ENCODE measurements around the gene GLE1.
A peak's percentile ranks its signal among the peaks of the same experiment; 100 is the strongest.
"Not testable (repeated sequence)": the region's sequence is repeated elsewhere in the genome, so short reads cannot be mapped to it uniquely, and the experiment has no call there.

Gene GLE1

GRCh38 chr9:128565578-128565977 lies 61.1 kb downstream of the GLE1 start:
- Histone ChIP-seq H3K4me3 (ENCODE audit: low read depth, low read length) (no peak overlapping the region), H2AFZ (ENCODE audit: low read length, unreplicated experiment) (no peak overlapping the region), H3K27me3 (ENCODE audit: insufficient read depth, low read length) (no peaks in the 10 kb centered on the region), H3K79me2 (ENCODE audit: control insufficient read depth, insufficient read depth, low read length, unreplicated experiment) (peaks cover 59% of the 10 kb centered on the region), H3K27ac (ENCODE audit: low read depth, low read length) (no peak overlapping the region), H3K36me3 (ENCODE audit: insufficient read depth, low read length) (peaks cover 29% of the 10 kb centered on the region), H3K4me1 (ENCODE audit: control insufficient read depth, insufficient read depth, low read length, unreplicated experiment) (no peaks in the 10 kb centered on the region)

DNA sequence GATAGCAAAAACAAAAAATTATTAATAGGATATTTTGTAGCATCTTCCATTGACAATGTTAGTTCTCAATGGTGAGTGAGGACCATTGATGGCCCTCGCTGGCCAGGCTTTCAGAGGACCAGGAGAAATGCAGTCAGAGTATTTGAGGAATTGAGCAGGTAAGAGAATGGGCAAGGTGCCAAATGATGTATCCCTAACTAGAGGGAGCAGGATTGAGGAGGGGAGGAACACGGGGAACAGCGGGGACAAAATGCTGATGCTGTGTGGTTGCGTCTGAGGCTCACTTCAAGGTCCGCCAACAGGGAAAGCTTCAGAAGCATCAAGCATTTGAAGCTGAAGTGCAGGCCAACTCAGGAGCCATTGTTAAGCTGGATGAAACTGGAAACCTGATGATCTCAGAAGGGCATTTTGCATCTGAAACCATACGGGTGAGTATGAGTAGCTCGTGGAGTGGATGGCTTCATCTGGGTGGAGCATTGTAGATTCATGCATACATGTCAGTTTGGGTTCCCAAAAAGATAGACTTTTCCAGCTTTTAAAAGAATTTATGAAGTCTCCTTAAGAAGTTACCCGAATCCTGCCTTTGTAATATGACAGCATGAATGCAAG lies 64.1 kb downstream of the GLE1 start:
- H3K79me2 ChIP-seq (ENCODE audit: control insufficient read depth, insufficient read depth, low read length, unreplicated experiment): peaks cover 48% of the 10 kb centered on the region
- no peak overlapping the region for H3K4me3 ChIP-seq (ENCODE audit: low read depth, low read length)
- H3K27me3 ChIP-seq (ENCODE audit: insufficient read depth, low read length): no peaks in the 10 kb centered on the region
- no peak overlapping the region for H2AFZ ChIP-seq (ENCODE audit: low read length, unreplicated experiment)
- no peaks in the 10 kb centered on the region for H3K4me1 ChIP-seq (ENCODE audit: control insufficient read depth, insufficient read depth, low read length, unreplicated experiment)
- H3K27ac ChIP-seq (ENCODE audit: low read depth, low read length): no peak overlapping the region
- H3K36me3 ChIP-seq (ENCODE audit: insufficient read depth, low read length): peaks cover 29% of the 10 kb centered on the region

DNA sequence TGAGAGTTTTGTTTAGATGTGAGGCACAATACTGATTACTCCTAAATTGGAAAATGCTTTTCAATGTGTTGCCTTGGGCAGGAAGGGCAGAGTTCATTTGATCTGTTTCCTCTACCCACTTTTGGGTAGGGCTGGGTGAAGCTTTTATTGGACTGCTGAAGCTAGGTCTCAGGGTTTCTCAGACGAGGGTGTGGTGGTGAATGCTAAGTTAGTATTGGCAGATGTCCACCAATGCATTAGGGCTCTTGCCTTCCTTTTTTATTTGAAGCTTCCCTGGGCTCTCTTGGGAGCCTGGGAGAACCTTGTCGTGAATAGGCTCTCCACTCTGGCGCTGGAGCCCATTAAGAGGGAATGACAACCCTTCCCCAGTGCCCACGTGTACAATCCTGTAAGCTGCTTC lies 71.0 kb downstream of the GLE1 start:
- H2AFZ ChIP-seq (ENCODE audit: low read length, unreplicated experiment): no peak overlapping the region
- peaks cover 14% of the 10 kb centered on the region for H3K4me1 ChIP-seq (ENCODE audit: control insufficient read depth, insufficient read depth, low read length, unreplicated experiment)
- peaks cover 22% of the 10 kb centered on the region for H3K79me2 ChIP-seq (ENCODE audit: control insufficient read depth, insufficient read depth, low read length, unreplicated experiment)
- no peak overlapping the region for H3K4me3 ChIP-seq (ENCODE audit: low read depth, low read length)
- H3K27ac ChIP-seq (ENCODE audit: low read depth, low read length): peak overlapping the region; percentile 21; the same call in 1 of the 2 replicates
- no peaks in the 10 kb centered on the region for H3K27me3 ChIP-seq (ENCODE audit: insufficient read depth, low read length)
- H3K36me3 ChIP-seq (ENCODE audit: insufficient read depth, low read length): peaks cover 49% of the 10 kb centered on the region

GRCh38 chr9:128575916-128576315 lies 71.4 kb downstream of the GLE1 start:
- Histone ChIP-seq H3K79me2 (ENCODE audit: control insufficient read depth, insufficient read depth, low read length, unreplicated experiment) (peaks cover 22% of the 10 kb centered on the region), H3K4me3 (ENCODE audit: low read depth, low read length) (no peak overlapping the region), H3K4me1 (ENCODE audit: control insufficient read depth, insufficient read depth, low read length, unreplicated experiment) (peaks cover 14% of the 10 kb centered on the region), H3K27me3 (ENCODE audit: insufficient read depth, low read length) (no peaks in the 10 kb centered on the region), H2AFZ (ENCODE audit: low read length, unreplicated experiment) (no peak overlapping the region), H3K36me3 (ENCODE audit: insufficient read depth, low read length) (peaks cover 52% of the 10 kb centered on the region), H3K27ac (ENCODE audit: low read depth, low read length) (peak overlapping the region; percentile 21; the same call in 1 of the 2 replicates)

GRCh38 chr9:128577206-128577605 lies 72.7 kb downstream of the GLE1 start:
- no peak overlapping the region for H3K27ac ChIP-seq (ENCODE audit: low read depth, low read length)
- H3K36me3 ChIP-seq (ENCODE audit: insufficient read depth, low read length): peaks cover 65% of the 10 kb centered on the region
- no peak overlapping the region for H2AFZ ChIP-seq (ENCODE audit: low read length, unreplicated experiment)
- H3K27me3 ChIP-seq (ENCODE audit: insufficient read depth, low read length): no peaks in the 10 kb centered on the region
- peaks cover 18% of the 10 kb centered on the region for H3K79me2 ChIP-seq (ENCODE audit: control insufficient read depth, insufficient read depth, low read length, unreplicated experiment)
- peaks cover 14% of the 10 kb centered on the region for H3K4me1 ChIP-seq (ENCODE audit: control insufficient read depth, insufficient read depth, low read length, unreplicated experiment)
- no peak overlapping the region for H3K4me3 ChIP-seq (ENCODE audit: low read depth, low read length)

DNA sequence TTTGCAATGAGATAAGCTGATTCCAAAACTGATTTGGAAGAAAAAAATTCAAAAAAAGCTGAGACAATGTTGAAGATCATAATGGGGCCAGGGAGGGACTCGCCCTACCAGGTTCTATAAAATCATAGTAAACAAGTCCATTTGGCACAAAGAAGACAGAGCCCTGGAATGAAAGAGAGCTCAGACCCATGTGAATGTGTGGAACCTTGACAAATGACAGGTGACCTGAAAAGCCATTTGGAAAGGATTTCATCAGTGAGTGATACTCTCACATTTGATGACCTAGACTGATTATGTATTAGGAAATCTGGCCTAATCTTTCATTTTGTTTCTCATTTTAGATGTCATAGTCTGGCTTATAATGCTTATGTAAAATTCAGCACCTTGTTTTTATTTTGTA lies 74.7 kb downstream of the GLE1 start:
- H3K4me1 ChIP-seq (ENCODE audit: control insufficient read depth, insufficient read depth, low read length, unreplicated experiment): peaks cover 14% of the 10 kb centered on the region
- H3K27ac ChIP-seq (ENCODE audit: low read depth, low read length): no peak overlapping the region
- H3K27me3 ChIP-seq (ENCODE audit: insufficient read depth, low read length): no peaks in the 10 kb centered on the region
- peaks cover 84% of the 10 kb centered on the region for H3K36me3 ChIP-seq (ENCODE audit: insufficient read depth, low read length)
- H2AFZ ChIP-seq (ENCODE audit: low read length, unreplicated experiment): no peak overlapping the region
- peaks cover 8% of the 10 kb centered on the region for H3K79me2 ChIP-seq (ENCODE audit: control insufficient read depth, insufficient read depth, low read length, unreplicated experiment)
- H3K4me3 ChIP-seq (ENCODE audit: low read depth, low read length): no peak overlapping the region

DNA sequence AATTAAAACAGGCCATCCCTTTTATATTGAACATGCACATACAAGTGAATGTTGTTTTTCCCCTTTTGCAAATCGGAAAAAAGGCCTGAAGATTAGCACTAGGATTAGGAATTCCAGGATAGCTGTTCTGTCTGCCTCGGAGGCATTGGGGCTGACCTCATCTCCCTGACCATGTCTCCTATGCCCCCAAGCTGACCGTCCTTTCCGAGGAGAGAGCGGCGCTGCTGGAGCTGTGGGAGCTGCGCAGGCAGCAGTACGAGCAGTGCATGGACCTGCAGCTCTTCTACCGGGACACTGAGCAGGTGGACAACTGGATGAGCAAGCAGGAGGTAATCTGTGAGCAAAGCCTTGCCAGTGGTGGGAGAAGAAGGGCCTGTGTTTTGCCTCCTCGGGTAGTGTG lies 76.2 kb downstream of the GLE1 start:
- H3K27ac ChIP-seq (ENCODE audit: low read depth, low read length): no peak overlapping the region
- no peak overlapping the region for H3K4me3 ChIP-seq (ENCODE audit: low read depth, low read length)
- peaks cover 83% of the 10 kb centered on the region for H3K36me3 ChIP-seq (ENCODE audit: insufficient read depth, low read length)
- H3K27me3 ChIP-seq (ENCODE audit: insufficient read depth, low read length): no peaks in the 10 kb centered on the region
- H2AFZ ChIP-seq (ENCODE audit: low read length, unreplicated experiment): no peak overlapping the region
- peaks cover 1% of the 10 kb centered on the region for H3K4me1 ChIP-seq (ENCODE audit: control insufficient read depth, insufficient read depth, low read length, unreplicated experiment)
- no peaks in the 10 kb centered on the region for H3K79me2 ChIP-seq (ENCODE audit: control insufficient read depth, insufficient read depth, low read length, unreplicated experiment)

- not testable (repeated sequence) for H2AFZ ChIP-seq (ENCODE audit: low read length, unreplicated experiment); H3K27me3 ChIP-seq (ENCODE audit: insufficient read depth, low read length)
- H3K36me3 ChIP-seq (ENCODE audit: insufficient read depth, low read length): peaks cover 58% of the 10 kb centered on the region
These were observed 80.6 kb downstream of the GLE1 start for GRCh38 chr9:128585155-128585554.

GRCh38 chr9:128586934-128587333 lies 82.4 kb downstream of the GLE1 start:
- peaks cover 51% of the 10 kb centered on the region for H3K36me3 ChIP-seq (ENCODE audit: insufficient read depth, low read length)
- H3K79me2 ChIP-seq (ENCODE audit: control insufficient read depth, insufficient read depth, low read length, unreplicated experiment); H2AFZ ChIP-seq (ENCODE audit: low read length, unreplicated experiment); H3K27me3 ChIP-seq (ENCODE audit: insufficient read depth, low read length); H3K27ac ChIP-seq (ENCODE audit: low read depth, low read length); H3K4me3 ChIP-seq (ENCODE audit: low read depth, low read length); H3K4me1 ChIP-seq (ENCODE audit: control insufficient read depth, insufficient read depth, low read length, unreplicated experiment): not testable (repeated sequence)

More at GRCh38 chr9:128585155-128585554, 80.6 kb downstream of the GLE1 start:
- H3K79me2 ChIP-seq (ENCODE audit: control insufficient read depth, insufficient read depth, low read length, unreplicated experiment); H3K27ac ChIP-seq (ENCODE audit: low read depth, low read length); H3K4me3 ChIP-seq (ENCODE audit: low read depth, low read length); H3K4me1 ChIP-seq (ENCODE audit: control insufficient read depth, insufficient read depth, low read length, unreplicated experiment): not testable (repeated sequence)

- Histone ChIP-seq H2AFZ (ENCODE audit: low read length, unreplicated experiment) (no peak overlapping the region), H3K4me1 (ENCODE audit: control insufficient read depth, insufficient read depth, low read length, unreplicated experiment) (no peaks in the 10 kb centered on the region), H3K27me3 (ENCODE audit: insufficient read depth, low read length) (no peaks in the 10 kb centered on the region), H3K27ac (ENCODE audit: low read depth, low read length) (no peak overlapping the region), H3K36me3 (ENCODE audit: insufficient read depth, low read length) (peaks cover 47% of the 10 kb centered on the region), H3K4me3 (ENCODE audit: low read depth, low read length) (no peak overlapping the region), H3K79me2 (ENCODE audit: control insufficient read depth, insufficient read depth, low read length, unreplicated experiment) (no peaks in the 10 kb centered on the region)
These were observed 82.9 kb downstream of the GLE1 start for GRCh38 chr9:128587453-128587852.

DNA sequence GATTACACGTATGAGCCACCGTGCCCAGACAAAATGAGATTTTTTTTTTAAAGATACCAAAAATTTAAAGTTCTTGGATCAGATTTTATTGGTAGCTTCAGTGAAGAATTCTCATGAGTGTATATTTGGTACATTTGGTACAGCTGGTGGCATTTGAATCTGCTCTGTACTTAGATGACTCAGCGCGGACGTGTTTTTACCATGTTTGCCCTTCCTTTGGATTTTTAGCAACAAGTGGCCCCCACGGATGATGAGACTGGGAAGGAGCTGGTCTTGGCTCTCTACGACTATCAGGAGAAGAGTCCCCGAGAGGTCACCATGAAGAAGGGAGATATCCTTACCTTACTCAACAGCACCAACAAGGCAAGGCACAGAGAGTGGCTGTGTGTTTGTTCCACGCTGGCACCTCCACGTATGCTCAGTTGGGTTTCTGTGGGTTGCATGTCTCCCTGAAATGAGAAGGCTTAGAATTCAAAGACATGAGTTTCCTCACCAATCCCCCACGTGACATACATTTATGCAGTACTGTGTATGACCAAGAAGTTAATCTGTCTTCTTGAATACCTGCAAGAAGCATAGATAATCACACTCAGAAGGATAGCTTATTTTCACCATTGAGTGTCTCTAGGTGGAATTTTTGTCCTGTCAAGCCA lies 84.2 kb downstream of the GLE1 start:
- peaks cover 46% of the 10 kb centered on the region for H3K36me3 ChIP-seq (ENCODE audit: insufficient read depth, low read length)
- H2AFZ ChIP-seq (ENCODE audit: low read length, unreplicated experiment): no peak overlapping the region
- H3K27me3 ChIP-seq (ENCODE audit: insufficient read depth, low read length): no peaks in the 10 kb centered on the region
- H3K27ac ChIP-seq (ENCODE audit: low read depth, low read length): no peak overlapping the region
- no peaks in the 10 kb centered on the region for H3K79me2 ChIP-seq (ENCODE audit: control insufficient read depth, insufficient read depth, low read length, unreplicated experiment)
- no peak overlapping the region for H3K4me3 ChIP-seq (ENCODE audit: low read depth, low read length)
- H3K4me1 ChIP-seq (ENCODE audit: control insufficient read depth, insufficient read depth, low read length, unreplicated experiment): no peaks in the 10 kb centered on the region

Measured in ACC112 (cell line).